ENCODE measurements around the gene NTRK3. TPM values are rescaled to one million over a fixed set of nuclear protein-coding genes. Genes with fewer than 3 reads are reported as not detected.

Gene NTRK3
- total RNA-seq, 4 donors from 2014 or later: 0.35 to 5.8 (median 3.0) TPM

DNA sequence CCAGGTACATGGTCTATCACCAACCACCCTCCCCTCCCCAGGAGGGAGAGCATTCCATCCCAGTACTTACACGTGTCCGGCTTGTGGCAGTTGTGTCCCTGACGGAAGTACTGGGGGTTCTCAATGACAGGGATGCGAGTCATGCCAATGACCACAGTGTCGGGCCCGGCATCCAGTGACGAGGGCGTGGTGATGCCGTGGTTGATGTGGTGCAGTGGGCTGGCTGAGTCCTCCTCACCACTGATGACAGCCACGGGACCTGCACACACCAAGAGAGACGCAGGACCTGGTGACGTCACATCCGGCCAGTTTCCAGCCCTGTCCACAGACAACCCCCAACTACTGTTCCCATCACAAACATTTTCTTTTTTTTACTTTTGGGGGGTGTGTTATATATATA is 223.8 kb downstream of the NTRK3 start:
- no peaks in the 10 kb centered on the region for H3K36me3 ChIP-seq
- TF ChIP-seq, protein P1, sequence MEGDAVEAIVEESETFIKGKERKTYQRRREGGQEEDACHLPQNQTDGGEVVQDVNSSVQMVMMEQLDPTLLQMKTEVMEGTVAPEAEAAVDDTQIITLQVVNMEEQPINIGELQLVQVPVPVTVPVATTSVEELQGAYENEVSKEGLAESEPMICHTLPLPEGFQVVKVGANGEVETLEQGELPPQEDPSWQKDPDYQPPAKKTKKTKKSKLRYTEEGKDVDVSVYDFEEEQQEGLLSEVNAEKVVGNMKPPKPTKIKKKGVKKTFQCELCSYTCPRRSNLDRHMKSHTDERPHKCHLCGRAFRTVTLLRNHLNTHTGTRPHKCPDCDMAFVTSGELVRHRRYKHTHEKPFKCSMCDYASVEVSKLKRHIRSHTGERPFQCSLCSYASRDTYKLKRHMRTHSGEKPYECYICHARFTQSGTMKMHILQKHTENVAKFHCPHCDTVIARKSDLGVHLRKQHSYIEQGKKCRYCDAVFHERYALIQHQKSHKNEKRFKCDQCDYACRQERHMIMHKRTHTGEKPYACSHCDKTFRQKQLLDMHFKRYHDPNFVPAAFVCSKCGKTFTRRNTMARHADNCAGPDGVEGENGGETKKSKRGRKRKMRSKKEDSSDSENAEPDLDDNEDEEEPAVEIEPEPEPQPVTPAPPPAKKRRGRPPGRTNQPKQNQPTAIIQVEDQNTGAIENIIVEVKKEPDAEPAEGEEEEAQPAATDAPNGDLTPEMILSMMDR (IDR thresholded peaks at IDR 0.05): no peak
- TF ChIP-seq POLR2A (IDR thresholded peaks at IDR 0.05): no peak
- no peaks in the 10 kb centered on the region for H3K9me3 ChIP-seq
- H3K27ac ChIP-seq: no peak overlapping the region
- no peak overlapping the region for H3K4me3 ChIP-seq
- H3K27me3 ChIP-seq: no peaks in the 10 kb centered on the region
- no peak for DNase-seq
- H3K4me1 ChIP-seq: no peaks in the 10 kb centered on the region

GRCh38 chr15:88031461-88031860 is 225.1 kb downstream of the NTRK3 start:
- no peak overlapping the region for H3K4me3 ChIP-seq
- no peaks in the 10 kb centered on the region for H3K36me3 ChIP-seq
- TF ChIP-seq, protein P1 (IDR thresholded peaks at IDR 0.05): no peak
- TF ChIP-seq POLR2A (IDR thresholded peaks at IDR 0.05): no peak
- no peak overlapping the region for H3K27ac ChIP-seq
- no peaks in the 10 kb centered on the region for H3K4me1 ChIP-seq
- DNase-seq: no peak
- H3K27me3 ChIP-seq: no peaks in the 10 kb centered on the region
- H3K9me3 ChIP-seq: no peaks in the 10 kb centered on the region

DNA sequence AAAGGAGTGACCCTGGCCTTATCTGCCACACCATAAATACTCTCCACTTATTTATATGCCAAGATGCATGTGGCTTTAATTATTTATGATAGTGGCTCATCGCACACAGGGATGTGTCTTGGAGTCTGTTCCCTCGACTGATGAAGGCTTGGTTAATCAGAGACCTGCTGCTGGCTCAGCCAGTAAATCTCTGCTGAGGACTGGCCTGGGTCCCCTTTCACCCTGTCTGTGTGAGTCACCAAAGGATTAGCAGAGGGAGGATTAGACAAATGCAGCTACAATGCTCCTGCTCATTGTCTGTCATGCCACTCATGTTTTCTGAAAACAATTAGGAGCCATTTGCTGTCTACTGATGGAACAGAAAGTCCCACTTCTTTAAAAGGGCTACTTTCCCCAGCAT is 226.8 kb downstream of the NTRK3 start:
- H3K27me3 ChIP-seq: no peaks in the 10 kb centered on the region
- no peaks in the 10 kb centered on the region for H3K4me1 ChIP-seq
- no peaks in the 10 kb centered on the region for H3K9me3 ChIP-seq
- no peaks in the 10 kb centered on the region for H3K36me3 ChIP-seq
- no peak for TF ChIP-seq POLR2A (IDR thresholded peaks at IDR 0.05)
- TF ChIP-seq, protein P1 (IDR thresholded peaks at IDR 0.05): no peak
- no peak for DNase-seq
- no peak overlapping the region for H3K4me3 ChIP-seq
- H3K27ac ChIP-seq: no peak overlapping the region

DNA sequence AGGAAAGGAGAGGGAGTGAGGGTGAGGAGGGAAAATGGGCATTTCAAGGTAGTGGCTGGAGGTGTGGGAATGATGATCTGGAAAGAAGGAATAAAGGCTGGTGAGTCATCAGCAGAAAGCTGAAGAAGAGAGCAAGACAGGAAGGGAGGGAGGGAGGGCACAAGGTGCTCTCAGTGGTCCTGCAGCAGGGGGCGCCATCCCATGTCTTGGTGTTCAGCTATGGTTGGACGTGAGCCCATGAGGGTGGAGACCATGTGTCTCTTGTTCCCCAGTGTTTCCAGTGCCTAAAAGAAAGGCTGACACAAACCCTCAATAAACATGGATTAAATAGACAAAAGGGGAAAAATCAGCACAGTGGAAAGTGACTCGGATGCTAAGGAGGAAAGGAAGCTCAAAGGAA is 228.5 kb downstream of the NTRK3 start:
- no peak overlapping the region for H3K4me3 ChIP-seq
- H3K4me1 ChIP-seq: no peaks in the 10 kb centered on the region
- no peaks in the 10 kb centered on the region for H3K9me3 ChIP-seq
- H3K27ac ChIP-seq: no peak overlapping the region
- DNase-seq: no peak
- no peaks in the 10 kb centered on the region for H3K36me3 ChIP-seq
- TF ChIP-seq, protein P1 (IDR thresholded peaks at IDR 0.05): no peak
- no peak for TF ChIP-seq POLR2A (IDR thresholded peaks at IDR 0.05)
- H3K27me3 ChIP-seq: no peaks in the 10 kb centered on the region

GRCh38 chr15:88023914-88024313 is 232.6 kb downstream of the NTRK3 start:
- H3K27ac ChIP-seq: no peak overlapping the region
- no peaks in the 10 kb centered on the region for H3K4me1 ChIP-seq
- no peak for DNase-seq
- H3K36me3 ChIP-seq: no peaks in the 10 kb centered on the region
- H3K4me3 ChIP-seq: no peak overlapping the region
- TF ChIP-seq, protein P1 (IDR thresholded peaks at IDR 0.05): no peak
- TF ChIP-seq POLR2A (IDR thresholded peaks at IDR 0.05): no peak
- H3K9me3 ChIP-seq: no peaks in the 10 kb centered on the region
- no peaks in the 10 kb centered on the region for H3K27me3 ChIP-seq

GRCh38 chr15:88022716-88023115 is 233.8 kb downstream of the NTRK3 start:
- no peak for DNase-seq
- no peaks in the 10 kb centered on the region for H3K4me1 ChIP-seq
- no peak for TF ChIP-seq POLR2A (IDR thresholded peaks at IDR 0.05)
- TF ChIP-seq, protein P1 (IDR thresholded peaks at IDR 0.05): no peak
- H3K27me3 ChIP-seq: no peaks in the 10 kb centered on the region
- no peak overlapping the region for H3K27ac ChIP-seq
- H3K4me3 ChIP-seq: no peak overlapping the region
- H3K9me3 ChIP-seq: no peaks in the 10 kb centered on the region
- H3K36me3 ChIP-seq: no peaks in the 10 kb centered on the region
